Jurkat, Clone E6-1 (cell line): Measurements from ENCODE around the gene BCAP31.
"Not testable (repeated sequence)": the region's sequence is repeated elsewhere in the genome, so short reads cannot be mapped to it uniquely, and the experiment has no call there.

Experiments used
- DNase-seq: peaks from one replicate; pipeline ENCODE4 v3.0.0-alpha.2; 2011; ENCODE audit warnings: low read depth, low spot score
- H3K4me3 ChIP-seq: 2 replicates; pipeline ENCODE4 v1.5.1; 2011; ENCODE audit warnings: mild to moderate bottlenecking, low read length, control low read depth, moderate library complexity

The BCAP31 gene

DNA sequence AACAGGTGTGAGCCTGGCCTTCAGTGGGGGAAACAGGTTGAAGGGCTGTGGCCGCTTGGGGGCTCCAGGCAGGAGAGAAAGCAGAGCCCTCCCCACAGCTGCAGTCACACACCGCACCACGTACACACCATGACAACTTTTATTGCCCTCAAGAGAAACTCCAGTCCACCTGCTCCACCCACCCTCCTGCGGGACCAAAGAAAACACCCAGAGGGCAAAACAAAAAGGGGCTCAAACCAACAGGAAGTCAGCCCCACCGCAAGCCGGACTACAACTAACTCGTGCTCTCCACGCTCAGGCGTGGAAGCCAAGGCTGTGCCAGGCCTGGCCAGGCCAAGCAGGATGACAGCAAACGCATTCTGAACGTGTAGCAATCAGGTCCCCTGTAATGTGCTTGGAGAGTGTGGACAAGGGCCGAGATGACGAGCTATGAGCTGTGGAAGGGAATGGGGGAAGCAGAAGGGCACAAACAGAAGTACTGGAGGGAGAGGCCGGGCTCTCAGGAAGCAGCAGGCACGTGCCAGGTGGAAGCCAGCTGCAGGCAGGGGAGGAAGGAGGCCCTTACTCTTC lies 23.7 kb downstream of the BCAP31 start:
- DNase-seq = no peak
- no peak overlapping the region for H3K4me3 ChIP-seq

DNA sequence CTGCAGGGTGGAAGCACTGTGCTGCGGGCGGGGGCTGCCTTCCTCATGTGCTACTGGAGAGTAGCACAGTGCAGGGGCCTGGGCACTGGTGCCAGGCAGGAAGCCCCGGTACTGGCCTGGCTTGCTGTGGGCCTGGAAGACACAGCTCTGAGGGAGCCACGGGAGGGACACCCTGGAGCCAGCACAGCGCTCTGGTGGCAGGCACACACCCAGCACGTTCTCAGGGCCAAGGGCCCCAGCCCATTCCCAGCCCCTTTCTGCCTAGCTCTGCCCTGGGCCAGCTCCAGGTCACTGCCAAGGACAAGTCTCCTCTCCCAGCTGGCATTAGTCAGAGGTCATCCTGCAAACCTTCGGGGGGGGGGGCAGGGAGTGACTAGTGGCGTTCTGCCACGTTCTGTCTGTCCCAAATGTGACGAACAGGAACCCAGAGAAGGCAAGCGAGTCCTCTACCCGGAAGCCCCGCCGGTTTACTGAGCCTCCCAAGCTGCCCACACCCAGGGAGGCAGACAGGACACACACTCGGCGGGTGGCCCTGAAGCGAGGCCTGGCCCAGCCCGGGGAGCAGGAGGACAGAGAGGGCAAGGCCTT lies 24.3 kb downstream of the BCAP31 start:
- H3K4me3 ChIP-seq, DNase-seq: not testable (repeated sequence)

DNA sequence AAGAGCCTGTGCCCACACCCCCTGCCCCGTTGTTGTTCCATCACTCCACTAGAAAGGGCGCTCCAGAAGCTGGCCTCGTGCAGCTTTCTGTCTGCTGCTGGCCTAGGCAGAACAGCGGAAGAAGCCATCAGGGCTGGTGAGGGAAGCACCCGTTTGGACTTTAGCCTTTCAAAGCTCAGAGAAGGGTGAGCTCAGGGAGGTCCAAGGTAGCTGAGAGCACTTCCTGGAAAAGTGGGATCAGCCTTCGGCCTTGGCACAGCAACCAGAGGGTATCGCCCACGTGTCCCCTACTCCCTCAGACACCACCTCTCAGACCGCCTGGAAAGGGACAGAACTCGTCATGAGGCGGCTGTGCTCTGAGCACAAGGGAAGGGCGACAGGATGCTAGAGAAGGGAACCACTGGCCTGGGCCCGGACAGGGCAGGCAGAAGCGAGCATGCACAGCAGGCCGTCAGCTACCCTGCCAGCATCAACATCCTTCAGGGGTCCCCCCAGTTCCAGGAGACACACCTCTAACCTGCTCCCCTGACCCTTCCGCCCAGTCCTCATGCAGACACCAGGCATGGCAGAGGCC lies 24.9 kb downstream of the BCAP31 start:
- not testable (repeated sequence) for H3K4me3 ChIP-seq

DNA sequence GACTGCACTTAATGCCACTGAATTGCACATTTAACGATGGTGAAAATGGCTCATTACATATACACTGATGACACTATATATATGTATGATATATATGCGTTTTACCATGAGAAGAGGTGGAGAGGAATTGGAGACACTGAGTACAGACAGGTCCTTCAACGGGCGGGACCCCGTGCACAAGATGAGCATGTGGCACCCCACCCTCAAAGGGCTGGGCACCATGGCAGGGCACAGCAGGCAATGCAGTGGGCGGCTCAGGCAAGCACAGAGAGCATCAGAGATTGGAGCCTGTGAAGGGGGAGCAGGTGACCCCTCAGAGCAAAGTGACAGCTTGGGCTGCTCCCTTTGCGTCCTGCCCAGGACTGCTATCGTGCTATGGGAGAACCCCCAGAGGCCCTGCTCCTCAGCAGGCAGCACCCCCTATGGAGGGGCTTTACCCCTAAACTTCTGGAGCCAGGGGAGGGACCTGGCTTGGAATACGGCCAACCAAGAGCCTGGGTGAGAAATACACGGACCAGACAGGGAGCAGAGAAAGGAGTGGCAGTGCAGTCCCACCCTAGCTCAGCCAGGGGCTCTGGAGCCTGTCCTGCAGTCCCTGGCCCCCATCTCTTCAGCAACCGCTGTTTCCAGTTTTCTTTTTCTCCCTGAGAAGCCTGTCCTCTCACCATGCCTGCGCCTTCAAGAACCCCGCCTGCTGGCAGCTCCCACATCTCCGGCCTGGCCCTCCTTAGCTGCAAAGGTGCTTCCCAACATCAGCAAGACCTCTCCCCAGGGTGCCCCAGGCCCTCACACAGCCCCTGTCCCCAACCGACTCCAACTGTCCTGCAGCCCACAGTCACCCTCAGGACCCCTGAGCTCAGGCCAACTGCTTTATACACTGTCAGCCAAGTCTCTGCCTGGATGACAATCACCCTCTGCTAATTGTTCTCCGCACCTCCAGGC lies 26.0 kb downstream of the BCAP31 start:
- DNase-seq = no peak

More for the DNA sequence above, 24.9 kb downstream of the BCAP31 start:
- not testable (repeated sequence) for DNase-seq

DNA sequence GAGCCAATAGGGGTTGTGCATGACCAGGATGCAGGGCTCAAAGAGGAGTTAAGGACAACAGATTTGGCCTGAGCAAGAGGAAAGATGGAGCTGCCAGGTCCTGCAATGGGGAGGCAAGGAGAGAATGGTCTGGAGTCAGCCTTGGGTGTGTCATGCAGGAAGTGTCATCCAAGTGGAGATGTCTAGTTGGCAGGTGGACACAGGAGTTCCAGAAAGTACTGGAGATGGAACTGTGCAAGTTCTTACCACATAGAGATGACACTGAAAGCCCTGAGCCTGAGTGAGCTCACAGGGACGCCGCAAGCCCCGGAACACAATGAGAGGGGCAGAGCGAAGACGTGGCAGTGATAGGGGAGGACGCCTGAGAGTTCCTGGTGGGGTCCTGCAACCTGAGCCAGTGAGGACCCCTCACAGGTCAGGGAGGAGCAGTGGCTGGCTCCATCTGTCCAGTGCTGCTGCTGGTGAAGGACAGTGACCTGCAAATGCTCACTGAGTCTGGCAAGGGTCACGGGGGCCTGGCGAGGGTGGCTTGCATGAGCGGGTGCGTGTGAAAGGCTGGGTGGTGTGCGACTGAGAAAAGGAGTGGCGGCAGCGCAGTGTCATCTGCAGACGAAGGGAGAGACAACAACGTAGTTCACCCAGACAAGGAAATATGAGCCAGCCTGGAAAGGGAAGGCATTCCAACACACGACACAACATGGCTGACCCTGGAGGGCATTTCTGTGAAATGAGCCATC lies 27.0 kb downstream of the BCAP31 start:
- DNase-seq = not testable (repeated sequence)

More for the DNA sequence above, 26.0 kb downstream of the BCAP31 start:
- H3K4me3 ChIP-seq = no peak overlapping the region

DNA sequence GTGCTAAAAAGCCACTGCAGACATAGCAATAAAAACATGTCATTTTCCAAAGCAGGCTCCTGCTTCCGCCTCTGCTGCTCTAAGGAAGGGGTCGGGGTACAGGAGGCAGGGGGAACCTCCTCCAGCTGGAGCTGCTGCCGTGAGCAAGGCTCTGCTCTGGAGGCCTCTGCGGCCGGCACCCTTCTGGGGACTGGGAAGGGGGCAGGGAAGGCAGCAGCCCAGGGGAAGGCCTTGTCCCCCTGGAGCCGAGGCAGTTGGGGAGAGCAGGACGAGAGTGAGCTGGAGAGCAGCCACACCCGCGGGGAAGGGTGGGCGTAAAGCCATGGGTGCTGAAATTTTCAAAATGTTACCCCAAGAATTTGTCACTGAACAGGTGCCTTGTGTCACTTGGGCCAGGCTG lies 27.6 kb downstream of the BCAP31 start:
- not testable (repeated sequence) for DNase-seq, H3K4me3 ChIP-seq

More for the DNA sequence above, 27.0 kb downstream of the BCAP31 start:
- not testable (repeated sequence) for H3K4me3 ChIP-seq

DNA sequence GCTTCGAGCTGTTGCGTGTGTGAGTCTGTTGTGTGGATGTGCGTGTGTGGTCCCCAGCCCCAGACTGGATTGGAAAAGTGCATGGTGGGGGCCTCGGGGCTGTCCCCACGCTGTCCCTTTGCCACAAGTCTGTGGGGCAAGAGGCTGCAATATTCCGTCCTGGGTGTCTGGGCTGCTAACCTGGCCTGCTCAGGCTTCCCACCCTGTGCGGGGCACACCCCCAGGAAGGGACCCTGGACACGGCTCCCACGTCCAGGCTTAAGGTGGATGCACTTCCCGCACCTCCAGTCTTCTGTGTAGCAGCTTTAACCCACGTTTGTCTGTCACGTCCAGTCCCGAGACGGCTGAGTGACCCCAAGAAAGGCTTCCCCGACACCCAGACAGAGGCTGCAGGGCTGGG lies 28.1 kb downstream of the BCAP31 start:
- H3K4me3 ChIP-seq = no peak overlapping the region
- no peak for DNase-seq

DNA sequence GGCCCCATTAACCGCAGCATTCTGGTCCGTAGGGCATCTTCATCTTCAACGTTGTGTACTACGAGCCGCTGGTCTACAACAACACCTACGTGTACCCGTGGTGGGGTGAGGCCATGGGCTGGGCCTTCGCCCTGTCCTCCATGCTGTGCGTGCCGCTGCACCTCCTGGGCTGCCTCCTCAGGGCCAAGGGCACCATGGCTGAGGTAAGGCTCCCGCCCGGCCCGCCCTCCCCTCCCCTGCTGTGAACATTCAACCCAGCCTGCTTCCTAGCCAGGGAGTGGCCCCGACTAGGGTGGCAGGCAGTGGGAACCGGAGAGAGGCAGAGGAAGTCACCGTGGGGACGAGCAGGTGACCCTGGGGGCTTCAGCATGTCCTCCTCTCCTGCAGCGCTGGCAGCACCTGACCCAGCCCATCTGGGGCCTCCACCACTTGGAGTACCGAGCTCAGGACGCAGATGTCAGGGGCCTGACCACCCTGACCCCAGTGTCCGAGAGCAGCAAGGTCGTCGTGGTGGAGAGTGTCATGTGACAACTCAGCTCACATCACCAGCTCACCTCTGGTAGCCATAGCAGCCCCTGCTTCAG lies 29.4 kb downstream of the BCAP31 start:
- no peak for DNase-seq
- no peak overlapping the region for H3K4me3 ChIP-seq

DNA sequence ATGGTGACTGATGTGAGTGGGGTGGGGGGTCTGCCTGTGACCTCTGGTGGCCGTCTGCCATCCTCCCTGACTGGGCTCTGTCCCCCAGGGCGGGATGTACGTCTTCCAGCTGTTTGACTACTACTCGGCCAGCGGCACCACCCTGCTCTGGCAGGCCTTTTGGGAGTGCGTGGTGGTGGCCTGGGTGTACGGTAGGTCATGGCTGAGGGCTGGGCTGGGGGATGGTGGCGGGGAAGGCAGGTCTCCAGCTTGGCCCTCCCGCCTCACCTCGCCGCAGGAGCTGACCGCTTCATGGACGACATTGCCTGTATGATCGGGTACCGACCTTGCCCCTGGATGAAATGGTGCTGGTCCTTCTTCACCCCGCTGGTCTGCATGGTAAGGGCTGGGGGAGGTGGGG lies 29.9 kb downstream of the BCAP31 start:
- H3K4me3 ChIP-seq, DNase-seq: not testable (repeated sequence)

DNA sequence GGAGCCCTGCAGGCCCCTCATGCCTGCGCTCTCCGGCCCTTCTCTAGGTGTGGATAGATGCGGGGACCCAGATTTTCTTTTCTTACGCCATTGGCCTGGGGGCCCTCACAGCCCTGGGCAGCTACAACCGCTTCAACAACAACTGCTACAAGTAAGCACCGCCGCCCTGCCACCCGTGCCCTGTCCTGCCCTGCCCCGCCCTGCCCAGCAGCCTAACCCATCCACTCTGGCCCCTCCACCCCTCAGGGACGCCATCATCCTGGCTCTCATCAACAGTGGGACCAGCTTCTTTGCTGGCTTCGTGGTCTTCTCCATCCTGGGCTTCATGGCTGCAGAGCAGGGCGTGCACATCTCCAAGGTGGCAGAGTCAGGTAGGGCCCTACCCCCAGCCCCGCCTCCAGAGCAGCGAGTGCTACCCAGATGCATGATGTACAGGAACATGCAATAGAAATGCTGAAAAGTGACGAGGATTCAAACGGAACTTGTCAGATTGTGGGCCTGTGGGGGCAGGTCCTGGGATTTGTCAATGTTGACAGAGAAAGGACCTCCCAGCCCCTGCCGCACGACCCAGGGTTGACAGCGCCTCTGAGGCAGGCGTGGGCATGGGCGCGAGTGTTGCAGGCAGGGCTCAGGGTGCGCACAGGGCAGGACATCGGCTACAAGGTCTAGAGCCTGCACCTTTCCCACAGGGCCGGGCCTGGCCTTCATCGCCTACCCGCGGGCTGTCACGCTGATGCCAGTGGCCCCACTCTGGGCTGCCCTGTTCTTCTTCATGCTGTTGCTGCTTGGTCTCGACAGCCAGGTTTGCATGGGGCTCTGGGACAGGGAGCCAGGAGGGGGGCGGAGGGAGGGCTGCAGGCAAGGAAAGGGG lies 30.7 kb downstream of the BCAP31 start:
- no peak for DNase-seq
- no peak overlapping the region for H3K4me3 ChIP-seq

DNA sequence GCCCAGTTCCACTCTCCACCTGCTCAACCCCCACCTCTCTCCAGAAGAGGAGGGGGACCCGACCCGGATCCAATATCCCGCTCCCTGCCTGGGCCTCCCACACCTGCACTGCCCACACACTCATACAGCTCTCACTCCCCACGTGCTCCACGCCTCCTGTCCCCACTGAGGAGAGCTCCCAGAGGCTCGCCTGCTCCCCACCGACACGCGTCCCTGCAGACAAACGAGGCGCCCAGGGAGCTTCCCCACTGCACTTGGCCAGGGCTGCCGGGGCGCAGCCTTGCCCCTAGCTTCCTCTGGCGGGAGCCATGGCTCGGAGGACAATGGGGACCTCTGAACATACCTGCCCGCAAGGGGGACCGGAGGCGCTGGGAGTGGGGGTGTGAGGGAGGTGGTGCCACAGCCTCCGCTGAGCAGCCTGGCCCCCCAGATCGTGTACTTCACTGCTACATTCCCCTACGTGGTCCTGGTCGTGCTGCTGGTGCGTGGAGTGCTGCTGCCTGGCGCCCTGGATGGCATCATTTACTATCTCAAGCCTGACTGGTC lies 31.5 kb downstream of the BCAP31 start:
- no peak overlapping the region for H3K4me3 ChIP-seq
- DNase-seq = no peak

DNA sequence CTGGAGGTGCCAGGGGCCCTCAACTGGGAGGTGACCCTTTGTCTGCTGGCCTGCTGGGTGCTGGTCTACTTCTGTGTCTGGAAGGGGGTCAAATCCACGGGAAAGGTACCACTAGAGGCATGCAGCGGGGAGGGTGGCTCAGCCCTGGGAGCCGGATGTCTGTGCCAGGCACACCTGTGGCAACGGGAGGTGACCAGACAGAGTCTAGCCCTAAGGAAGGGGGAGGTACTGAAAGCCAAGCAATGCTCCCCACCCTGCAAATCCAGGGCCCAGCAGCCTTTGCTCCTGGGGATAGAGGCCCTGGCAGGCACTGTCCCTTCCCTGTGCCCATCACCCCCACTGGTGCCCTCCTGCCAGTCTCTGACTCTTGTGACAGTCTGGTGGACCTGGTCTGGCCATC lies 32.2 kb downstream of the BCAP31 start:
- no peak overlapping the region for H3K4me3 ChIP-seq
- DNase-seq = no peak

DNA sequence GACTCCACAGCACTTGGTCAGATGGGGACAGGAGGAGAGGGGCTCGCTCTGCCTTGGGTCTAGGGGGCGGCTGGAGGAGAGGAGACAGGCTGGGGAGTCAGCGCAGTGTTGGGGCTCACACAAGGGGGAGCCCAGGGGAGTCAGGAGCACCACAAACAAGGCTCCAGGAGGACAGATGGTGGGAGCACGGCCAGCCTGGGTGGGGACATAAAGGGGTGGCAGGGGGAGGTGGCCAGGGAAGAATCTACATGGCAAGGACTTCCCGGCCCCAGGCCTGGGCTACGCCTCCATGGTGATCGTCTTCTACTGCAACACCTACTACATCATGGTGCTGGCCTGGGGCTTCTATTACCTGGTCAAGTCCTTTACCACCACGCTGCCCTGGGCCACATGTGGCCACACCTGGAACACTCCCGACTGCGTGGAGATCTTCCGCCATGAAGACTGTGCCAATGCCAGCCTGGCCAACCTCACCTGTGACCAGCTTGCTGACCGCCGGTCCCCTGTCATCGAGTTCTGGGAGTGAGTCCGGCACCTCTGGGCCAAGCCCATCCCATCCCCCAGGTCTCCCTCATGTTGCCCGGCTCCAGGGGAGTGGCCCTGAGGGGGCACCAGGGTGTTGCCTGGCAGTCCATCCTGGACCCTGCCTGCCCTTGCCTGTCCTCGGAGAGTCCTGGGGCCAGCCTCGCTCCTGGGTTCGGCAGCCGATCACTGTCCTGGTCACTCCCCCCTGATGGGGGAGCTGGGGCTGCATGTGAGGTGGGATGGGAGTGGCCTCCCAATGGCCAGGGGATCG lies 33.0 kb downstream of the BCAP31 start:
- DNase-seq, H3K4me3 ChIP-seq: not testable (repeated sequence)

DNA sequence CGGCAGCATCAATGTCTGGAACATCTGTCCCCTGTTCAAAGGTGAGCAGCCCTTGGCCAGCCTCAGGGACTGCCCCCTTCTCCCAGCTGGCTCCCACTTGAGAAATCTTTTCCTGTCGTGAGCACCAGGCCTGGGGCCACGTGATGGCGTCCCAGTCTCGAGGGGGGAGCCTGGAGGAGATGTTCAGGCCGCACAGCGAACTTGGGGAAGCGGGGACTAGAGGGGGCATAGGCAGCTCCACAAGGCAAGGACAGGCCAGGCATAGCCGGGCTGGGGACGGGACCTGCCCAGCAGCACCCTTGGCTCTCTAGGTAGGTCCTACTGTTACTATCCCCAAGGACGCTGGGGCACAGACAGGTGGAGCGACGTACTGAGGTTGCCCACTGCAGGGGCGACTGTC lies 33.7 kb downstream of the BCAP31 start:
- H3K4me3 ChIP-seq = no peak overlapping the region
- DNase-seq = no peak

DNA sequence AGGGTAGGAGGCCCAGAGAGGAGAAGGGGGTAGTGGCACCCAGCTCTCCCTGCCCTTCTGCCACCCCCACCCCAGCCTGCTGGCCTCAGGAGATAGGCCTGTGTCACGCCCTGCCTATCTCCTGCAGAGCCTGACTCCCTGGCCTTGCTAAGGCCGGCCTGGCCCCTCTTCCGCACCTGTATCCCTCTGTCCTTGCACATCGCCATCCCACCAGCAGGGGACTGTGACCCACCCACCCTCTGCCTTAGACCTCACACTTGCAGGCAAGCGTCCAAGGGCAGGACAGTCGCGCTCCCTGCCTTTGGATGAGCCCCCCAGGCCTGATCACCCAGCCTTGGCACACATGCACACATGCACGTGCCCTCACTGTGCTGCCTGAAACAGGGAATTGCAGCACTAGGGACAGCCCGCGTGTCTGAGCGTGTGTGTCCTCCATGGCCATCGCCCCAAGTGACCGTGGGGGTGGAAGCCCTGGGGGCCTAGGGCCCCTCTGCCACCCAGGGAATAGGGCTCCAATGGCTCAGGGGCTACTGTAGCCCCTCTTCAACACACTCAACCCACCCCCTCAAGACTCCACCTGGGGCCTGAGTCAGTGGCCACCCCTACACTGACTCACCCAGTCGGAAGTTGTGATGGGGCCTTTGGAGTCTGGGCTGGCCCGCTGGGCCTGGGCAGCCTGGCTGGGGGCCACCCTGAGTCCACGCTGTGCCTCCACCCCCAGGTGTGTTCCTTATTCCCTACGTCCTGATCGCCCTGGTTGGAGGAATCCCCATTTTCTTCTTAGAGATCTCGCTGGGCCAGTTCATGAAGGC lies 34.3 kb downstream of the BCAP31 start:
- no peak for DNase-seq
- no peak overlapping the region for H3K4me3 ChIP-seq

DNA sequence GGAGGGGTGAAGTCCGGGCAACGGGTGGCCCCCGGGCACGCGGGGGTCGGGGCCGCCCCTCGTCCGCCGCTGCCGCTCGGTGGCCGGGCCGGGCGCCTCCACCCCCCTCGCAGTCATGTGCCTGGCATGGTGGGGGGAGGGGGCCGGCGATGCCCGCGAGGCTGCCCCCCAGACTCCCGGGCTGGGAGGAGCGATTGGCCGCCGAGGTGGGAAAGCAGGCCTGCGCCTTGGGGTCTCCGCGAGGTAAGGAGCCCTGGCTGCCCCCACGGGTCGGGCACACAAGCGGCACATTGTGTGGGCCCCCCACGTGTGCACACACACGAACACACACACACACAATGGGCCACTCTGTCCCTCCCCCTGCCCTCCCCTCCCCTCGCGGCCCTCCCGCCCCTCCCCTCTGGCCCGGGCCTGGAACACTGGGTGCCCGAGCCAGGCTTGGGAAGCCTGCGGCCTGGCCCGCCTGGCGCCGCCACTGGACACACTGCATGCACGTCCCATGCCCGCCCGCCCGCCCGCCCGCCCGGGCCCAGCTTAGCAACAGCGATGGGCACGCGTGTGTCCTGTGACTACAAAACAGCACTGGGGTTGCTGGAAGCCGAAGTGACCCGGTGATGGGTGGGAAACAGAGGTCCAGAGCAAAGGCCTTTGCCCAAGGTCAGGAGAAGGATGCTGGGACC lies 35.1 kb downstream of the BCAP31 start:
- DNase-seq = no peak
- H3K4me3 ChIP-seq = no peak overlapping the region
